ENCODE measurements around the gene HBE1. TPM values are rescaled to one million over a fixed set of nuclear protein-coding genes. Genes with fewer than 3 reads are reported as not detected.

The HBE1 gene
- not detected in 2 replicates for total RNA-seq

DNA sequence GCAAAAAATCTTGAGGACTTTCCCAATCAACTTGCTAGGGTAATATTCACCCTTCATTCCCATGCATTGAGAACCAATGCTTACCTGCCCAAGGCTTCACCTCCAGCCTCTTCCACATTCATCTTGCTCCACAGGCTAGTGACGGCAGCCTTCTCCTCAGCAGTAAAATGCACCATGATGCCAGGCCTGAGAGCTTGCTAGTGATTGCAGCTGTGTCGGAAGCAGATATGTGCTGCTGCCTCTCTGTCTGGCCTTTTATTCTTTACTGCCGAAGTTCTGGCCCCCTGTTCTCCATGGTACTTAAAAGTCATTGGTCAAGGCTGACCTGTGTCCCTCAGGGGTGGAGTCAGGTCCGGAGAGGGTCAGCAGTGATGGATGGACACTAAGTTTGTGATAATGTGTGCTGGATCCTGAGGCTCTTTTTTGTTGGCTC lies at the start of gene HBE1:
TSS of gene HBE1 (minus strand) at position 231 of the 433 bp plus-strand sequence. CDS start at position 176, 55 bp downstream.

DNA sequence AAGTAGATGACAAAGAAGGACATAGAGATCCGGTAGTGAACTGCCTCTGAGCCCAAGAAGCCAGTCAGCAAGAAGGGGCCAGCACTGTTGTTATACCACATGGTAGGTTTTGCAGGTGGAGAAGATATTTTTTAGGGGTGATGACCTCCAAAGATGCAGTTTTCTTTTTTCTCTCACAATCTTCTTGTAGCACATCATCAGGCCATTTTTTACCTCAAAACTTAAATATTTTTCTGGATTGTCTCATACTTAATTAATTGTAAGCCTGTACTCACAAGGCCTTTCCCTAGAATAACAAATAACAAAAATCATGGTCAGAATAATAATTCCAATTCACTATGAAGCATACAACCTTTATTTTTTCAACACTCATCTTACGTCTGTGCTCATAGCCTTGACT lies 32.1 kb upstream of the HBE1 start, which contains the start of gene OR51B4:
TSS of gene OR51B4 (minus strand) at position 101 of the 400 bp plus-strand sequence. CDS start at position 101, 0 bp downstream.

DNA sequence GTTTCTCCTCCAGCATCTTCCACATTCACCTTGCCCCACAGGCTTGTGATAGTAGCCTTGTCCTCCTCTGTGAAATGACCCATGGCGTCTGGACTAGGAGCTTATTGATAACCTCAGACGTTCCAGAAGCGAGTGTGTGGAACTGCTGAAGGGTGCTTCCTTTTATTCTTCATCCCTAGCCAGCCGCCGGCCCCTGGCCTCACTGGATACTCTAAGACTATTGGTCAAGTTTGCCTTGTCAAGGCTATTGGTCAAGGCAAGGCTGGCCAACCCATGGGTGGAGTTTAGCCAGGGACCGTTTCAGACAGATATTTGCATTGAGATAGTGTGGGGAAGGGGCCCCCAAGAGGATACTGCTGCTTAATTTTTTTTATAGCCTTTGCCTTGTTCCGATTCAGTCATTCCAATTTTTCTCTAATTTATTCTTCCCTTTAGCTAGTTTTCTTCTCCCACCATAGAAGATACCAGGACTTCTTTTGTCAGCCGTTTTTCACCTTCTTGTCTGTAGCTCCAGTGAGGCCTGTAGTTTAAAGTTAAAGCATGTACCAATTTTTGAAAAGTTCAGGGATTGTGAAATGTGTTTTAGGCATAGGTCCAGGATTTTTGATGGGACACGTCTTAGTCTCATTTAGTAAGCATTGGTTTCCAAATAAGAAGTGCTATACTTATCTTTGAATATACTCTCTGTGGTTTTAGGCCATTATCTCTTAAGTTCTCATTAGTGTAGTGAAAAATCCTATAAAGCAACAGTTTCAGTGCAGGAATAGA lies 14.9 kb downstream of the HBE1 start, which contains the start of gene HBG2:
TSS of gene HBG2 (minus strand) at position 136 of the 768 bp plus-strand sequence. CDS start at position 83, 53 bp downstream.

DNA sequence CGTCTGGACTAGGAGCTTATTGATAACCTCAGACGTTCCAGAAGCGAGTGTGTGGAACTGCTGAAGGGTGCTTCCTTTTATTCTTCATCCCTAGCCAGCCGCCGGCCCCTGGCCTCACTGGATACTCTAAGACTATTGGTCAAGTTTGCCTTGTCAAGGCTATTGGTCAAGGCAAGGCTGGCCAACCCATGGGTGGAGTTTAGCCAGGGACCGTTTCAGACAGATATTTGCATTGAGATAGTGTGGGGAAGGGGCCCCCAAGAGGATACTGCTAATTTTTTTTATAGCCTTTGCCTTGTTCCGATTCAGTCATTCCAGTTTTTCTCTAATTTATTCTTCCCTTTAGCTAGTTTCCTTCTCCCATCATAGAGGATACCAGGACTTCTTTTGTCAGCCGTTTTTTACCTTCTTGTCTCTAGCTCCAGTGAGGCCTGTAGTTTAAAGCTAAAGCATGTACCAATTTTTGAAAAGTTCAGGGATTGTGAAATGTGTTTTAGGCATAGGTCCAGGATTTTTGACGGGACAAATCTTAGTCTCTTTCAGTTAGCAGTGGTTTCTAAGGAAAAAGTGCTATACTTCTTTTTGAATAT lies 19.8 kb downstream of the HBE1 start, which contains the start of gene HBG1:
TSS of gene HBG1 (minus strand) at position 51 of the 590 bp plus-strand sequence. CDS start 53 bp downstream, outside the sequence.

DNA sequence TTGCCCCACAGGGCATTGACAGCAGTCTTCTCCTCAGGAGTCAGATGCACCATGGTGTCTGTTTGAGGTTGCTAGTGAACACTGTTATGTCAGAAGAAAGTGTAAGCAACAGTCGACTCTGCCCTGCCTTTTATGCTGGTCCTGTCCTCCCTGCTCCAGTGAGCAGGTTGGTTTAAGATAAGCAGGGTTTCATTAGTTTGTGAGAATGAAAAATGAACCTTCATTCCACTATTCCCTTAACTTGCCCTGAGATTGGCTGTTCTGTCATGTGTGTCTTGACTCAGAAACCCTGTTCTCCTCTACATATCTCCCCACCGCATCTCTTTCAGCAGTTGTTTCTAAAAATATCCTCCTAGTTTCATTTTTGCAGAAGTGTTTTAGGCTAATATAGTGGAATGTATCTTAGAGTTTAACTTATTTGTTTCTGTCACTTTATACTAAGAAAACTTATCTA lies 35.3 kb downstream of the HBE1 start, which contains the start of gene HBD:
TSS of gene HBD (minus strand) at position 103 of the 454 bp plus-strand sequence. CDS start at position 53, 50 bp downstream.

DNA sequence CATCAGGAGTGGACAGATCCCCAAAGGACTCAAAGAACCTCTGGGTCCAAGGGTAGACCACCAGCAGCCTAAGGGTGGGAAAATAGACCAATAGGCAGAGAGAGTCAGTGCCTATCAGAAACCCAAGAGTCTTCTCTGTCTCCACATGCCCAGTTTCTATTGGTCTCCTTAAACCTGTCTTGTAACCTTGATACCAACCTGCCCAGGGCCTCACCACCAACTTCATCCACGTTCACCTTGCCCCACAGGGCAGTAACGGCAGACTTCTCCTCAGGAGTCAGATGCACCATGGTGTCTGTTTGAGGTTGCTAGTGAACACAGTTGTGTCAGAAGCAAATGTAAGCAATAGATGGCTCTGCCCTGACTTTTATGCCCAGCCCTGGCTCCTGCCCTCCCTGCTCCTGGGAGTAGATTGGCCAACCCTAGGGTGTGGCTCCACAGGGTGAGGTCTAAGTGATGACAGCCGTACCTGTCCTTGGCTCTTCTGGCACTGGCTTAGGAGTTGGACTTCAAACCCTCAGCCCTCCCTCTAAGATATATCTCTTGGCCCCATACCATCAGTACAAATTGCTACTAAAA lies 42.9 kb downstream of the HBE1 start, which contains the start of gene HBB:
TSS of gene HBB (minus strand) at position 340 of the 579 bp plus-strand sequence. CDS start at position 290, 50 bp downstream.

Other genes with a start within 250 kb of the HBE1 start
- gene OR52J3, start 223.4 kb downstream of the HBE1 start, total RNA-seq, result not detected in 2 replicates
- not detected in 2 replicates for gene OR52E2, start 210.3 kb downstream of the HBE1 start, total RNA-seq
- not detected in 2 replicates for gene OR52E1, start 200.4 kb downstream of the HBE1 start, total RNA-seq
- not detected in 2 replicates for gene OR52A5, start 131.6 kb downstream of the HBE1 start, total RNA-seq
- gene OR52A1, start 115.2 kb downstream of the HBE1 start, total RNA-seq, result not detected in 2 replicates
- gene OR51V1, start 69.3 kb downstream of the HBE1 start, total RNA-seq, result not detected in 2 replicates
- gene HBB, start 42.9 kb downstream of the HBE1 start, total RNA-seq, result not detected in 2 replicates
- gene HBD, start 35.5 kb downstream of the HBE1 start, total RNA-seq, result not detected in 2 replicates
- gene HBG1, start 20.1 kb downstream of the HBE1 start, total RNA-seq, result not detected in 2 replicates
- gene HBG2, start 15.2 kb downstream of the HBE1 start, total RNA-seq, result not detected in 2 replicates
- not detected in 2 replicates for gene OR51B4, start 32.0 kb upstream of the HBE1 start, total RNA-seq
- not detected in 2 replicates for gene OR51B2, start 54.4 kb upstream of the HBE1 start, total RNA-seq
- not detected in 2 replicates for gene OR51B5, start 73.6 kb upstream of the HBE1 start, total RNA-seq
- not detected in 2 replicates for gene OR51B6, start 81.6 kb upstream of the HBE1 start, total RNA-seq
- gene OR51M1, start 113.9 kb upstream of the HBE1 start, total RNA-seq, result not detected in 2 replicates
- not detected in 2 replicates for gene OR51Q1, start 152.2 kb upstream of the HBE1 start, total RNA-seq
- gene OR51I1, start 171.6 kb upstream of the HBE1 start, total RNA-seq, result not detected in 2 replicates
- not detected in 2 replicates for gene OR51I2, start 179.4 kb upstream of the HBE1 start, total RNA-seq
- gene OR52D1, start 218.7 kb upstream of the HBE1 start, total RNA-seq, result not detected in 2 replicates
- not detected in 2 replicates for gene UBQLN3, start 240.0 kb upstream of the HBE1 start, total RNA-seq
- 0.28 TPM in 1 of 2 replicates, not detected in the other for gene UBQLNL, start 246.8 kb upstream of the HBE1 start, total RNA-seq